HL-60/S4 treated with phorbol 12-myristate 13-acetate at 8.2 ng/mL for 4 days and 3 days (cell line): ENCODE data around the gene KIAA1217.

Experiments
- in situ Hi-C: fragments of 300-500 bp; cut with MboI; formaldehyde crosslinking; loops from 2 replicates; pipeline ENCODE4 v1.15.0; 2022; ENCODE audit warnings: low sequenced_read_pairs

The KIAA1217 gene, protein sequence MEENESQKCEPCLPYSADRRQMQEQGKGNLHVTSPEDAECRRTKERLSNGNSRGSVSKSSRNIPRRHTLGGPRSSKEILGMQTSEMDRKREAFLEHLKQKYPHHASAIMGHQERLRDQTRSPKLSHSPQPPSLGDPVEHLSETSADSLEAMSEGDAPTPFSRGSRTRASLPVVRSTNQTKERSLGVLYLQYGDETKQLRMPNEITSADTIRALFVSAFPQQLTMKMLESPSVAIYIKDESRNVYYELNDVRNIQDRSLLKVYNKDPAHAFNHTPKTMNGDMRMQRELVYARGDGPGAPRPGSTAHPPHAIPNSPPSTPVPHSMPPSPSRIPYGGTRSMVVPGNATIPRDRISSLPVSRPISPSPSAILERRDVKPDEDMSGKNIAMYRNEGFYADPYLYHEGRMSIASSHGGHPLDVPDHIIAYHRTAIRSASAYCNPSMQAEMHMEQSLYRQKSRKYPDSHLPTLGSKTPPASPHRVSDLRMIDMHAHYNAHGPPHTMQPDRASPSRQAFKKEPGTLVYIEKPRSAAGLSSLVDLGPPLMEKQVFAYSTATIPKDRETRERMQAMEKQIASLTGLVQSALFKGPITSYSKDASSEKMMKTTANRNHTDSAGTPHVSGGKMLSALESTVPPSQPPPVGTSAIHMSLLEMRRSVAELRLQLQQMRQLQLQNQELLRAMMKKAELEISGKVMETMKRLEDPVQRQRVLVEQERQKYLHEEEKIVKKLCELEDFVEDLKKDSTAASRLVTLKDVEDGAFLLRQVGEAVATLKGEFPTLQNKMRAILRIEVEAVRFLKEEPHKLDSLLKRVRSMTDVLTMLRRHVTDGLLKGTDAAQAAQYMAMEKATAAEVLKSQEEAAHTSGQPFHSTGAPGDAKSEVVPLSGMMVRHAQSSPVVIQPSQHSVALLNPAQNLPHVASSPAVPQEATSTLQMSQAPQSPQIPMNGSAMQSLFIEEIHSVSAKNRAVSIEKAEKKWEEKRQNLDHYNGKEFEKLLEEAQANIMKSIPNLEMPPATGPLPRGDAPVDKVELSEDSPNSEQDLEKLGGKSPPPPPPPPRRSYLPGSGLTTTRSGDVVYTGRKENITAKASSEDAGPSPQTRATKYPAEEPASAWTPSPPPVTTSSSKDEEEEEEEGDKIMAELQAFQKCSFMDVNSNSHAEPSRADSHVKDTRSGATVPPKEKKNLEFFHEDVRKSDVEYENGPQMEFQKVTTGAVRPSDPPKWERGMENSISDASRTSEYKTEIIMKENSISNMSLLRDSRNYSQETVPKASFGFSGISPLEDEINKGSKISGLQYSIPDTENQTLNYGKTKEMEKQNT (N-terminal part only)

GRCh38 chr10:24208661-24209431 lies at the start of gene KIAA1217:
TSS of gene KIAA1217 (plus strand) at chr10:24209138. CDS start at chr10:24209194, 56 bp downstream.
- in situ Hi-C loops: no loop called here

DNA sequence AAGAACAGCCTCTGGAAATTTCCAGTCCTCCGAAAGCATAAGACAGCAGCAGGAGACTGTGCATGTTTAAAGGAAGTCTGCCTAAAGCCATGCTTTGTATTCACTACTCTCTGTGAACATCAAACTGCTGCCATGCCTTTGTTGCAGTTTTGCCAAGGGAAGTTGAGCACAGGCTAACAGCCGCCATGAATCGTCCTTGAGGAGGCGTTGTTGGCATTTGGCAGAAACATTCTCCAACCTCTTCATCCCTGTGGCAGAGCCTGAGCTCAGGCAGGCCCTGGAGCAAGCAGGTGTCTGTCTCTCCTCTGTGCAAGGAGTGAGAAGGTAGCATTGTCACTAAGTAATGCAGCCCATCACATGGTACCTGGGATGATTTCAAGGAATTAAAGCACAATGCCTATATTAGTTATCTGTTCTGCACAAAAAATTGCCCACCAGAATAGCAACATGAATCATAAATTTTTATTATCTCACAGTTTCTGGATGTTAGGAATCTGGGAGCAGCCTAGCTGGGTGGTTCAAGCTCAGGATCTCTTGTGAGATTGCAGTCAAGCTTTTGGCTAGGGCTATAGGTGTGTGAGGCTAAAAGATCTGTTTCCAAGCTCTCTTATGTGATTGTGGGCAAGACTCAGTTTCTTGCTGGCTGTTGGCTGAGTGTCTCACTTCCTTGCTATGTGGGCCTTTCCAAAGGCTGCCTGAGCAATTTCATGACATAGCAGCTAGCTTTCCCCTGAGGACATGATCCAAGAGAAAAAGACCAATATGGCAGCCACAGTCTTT lies 46.5 kb upstream of the KIAA1217 start:
- in situ Hi-C loops: no loop called here

DNA sequence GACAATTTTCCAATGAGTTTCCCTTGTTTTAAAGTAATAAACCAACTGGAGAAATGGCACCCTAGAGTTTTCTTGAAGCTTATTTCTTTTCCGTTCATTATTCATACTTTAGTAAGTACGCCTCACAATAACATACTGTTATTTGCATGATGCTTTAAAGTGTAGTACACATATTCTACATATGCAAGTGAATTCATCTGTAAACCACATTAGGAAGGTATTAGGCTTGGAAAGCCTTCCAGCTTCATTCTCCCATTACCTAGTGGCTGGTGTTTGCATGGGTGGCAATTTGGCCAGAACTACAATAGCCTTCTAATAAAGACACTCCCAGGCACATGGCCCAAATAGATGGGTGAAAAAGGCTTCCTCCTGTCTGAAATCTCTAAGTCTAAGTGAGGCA lies 45.5 kb upstream of the KIAA1217 start:
- in situ Hi-C loops: no loop called here

GRCh38 chr10:24168258-24169170 lies 40.4 kb upstream of the KIAA1217 start:
- in situ Hi-C loops: no loop called here

DNA sequence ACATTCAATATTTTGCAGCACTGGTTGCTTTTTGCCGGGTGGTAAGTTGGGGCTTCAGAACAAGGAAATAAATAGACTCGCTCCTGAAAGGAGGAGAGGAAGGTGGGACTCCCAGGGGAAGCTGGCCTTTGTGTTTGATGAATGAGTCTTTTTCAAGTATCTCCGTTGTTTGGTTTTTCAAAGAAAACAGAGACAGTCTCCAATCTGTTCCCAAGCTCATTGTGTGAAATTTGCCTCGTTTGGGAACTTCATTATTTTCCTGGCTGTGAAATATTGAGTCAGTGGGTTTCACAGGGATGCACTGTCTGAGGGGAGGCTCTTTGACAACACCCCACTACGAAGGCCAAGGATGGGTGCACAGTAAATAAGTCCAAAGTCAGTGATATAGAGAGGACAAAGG lies 38.7 kb upstream of the KIAA1217 start:
- in situ Hi-C loops: no loop called here

- in situ Hi-C loops: no loop called here
Measured at GRCh38 chr10:24172909-24173308, 36.0 kb upstream of the KIAA1217 start.

GRCh38 chr10:24174014-24174413 lies 34.9 kb upstream of the KIAA1217 start:
- in situ Hi-C loops: no loop called here

DNA sequence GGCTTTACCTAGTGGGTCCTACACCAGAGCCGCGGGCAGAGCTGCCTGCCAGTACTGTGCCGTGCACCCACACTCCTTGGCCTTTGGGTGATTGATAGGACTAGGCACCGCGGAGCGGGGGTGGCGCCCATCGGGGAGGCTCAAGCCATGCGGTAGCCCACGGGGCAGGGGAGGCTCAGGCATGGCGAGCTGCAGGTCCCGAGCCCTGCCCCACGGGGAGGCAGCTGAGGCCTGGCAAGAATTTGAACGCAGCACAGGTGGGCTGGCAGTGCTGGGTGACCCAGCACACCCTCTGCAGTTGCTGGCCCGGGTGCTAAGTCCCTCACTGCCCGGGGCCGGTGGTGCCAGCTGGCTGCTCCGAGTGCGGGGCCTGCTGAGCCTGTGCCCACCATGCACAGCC lies 32.3 kb upstream of the KIAA1217 start:
- in situ Hi-C loops: no loop called here

- in situ Hi-C loops: no loop called here
Measured at GRCh38 chr10:24177636-24178035, 31.3 kb upstream of the KIAA1217 start.

GRCh38 chr10:24180891-24181290 lies 28.0 kb upstream of the KIAA1217 start:
- in situ Hi-C loops: no loop called here

- in situ Hi-C loops: no loop called here
Measured at GRCh38 chr10:24184455-24184854, 24.5 kb upstream of the KIAA1217 start.

- in situ Hi-C loops: no loop called here
Measured at GRCh38 chr10:24193330-24193729, 15.6 kb upstream of the KIAA1217 start.

- in situ Hi-C loops: no loop called here
Measured at GRCh38 chr10:24197263-24197662, 11.7 kb upstream of the KIAA1217 start.

DNA sequence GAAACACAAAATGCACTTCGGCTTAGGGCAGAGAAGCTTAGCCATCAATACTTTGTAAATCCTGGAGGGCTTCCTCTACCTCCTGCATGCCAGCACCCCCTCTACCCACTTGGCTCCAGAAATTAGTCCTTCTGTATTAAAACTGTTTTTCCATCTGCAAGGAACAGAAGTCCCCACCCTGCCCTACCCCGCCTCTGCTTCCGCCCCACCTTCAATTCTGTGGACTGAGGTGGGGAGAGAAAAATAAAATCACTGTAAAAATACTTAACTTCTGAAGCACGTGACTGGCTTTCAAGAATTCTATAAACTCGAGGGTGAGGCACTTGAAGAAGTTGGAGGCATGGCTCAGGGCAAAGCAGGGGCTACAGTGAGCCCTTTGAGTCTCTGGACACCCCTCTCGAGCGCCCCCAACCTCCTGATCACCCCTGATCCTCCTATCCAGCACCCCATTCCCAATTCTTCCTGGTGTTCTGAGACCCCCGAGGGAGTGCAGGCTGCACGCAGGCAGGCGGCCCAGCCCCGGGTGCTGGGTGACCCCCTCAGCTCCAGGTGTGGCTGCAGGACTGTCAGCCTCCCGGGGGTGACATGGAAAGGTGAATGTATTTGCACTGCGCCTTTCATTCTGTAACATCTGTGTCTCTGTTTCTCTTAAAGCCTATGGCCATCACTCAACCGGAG lies 7.3 kb upstream of the KIAA1217 start:
- in situ Hi-C loops: no loop called here

- in situ Hi-C loops: no loop called here
Measured at GRCh38 chr10:24202181-24202570, 6.8 kb upstream of the KIAA1217 start.

DNA sequence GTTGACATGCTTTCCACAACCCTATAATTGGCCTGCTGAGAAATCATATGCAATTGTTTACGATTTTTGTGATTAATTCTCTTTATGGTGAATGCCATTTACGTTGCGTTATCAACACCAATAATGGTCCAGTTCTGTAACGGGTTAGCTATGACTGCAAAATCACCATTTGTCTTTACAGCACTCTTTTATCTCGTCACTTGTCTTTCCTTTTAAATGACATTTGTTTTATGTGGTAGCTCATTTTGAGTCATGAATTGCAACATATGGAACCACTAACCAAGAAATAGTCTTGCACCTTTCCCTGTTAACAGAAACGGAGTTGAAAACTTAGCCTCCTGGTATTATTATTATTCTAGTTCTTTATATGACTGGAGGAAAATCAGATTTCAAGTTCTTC lies 3.1 kb upstream of the KIAA1217 start:
- in situ Hi-C loops: no loop called here

GRCh38 chr10:24206334-24206733 lies 2.6 kb upstream of the KIAA1217 start:
- in situ Hi-C loops: no loop called here

DNA sequence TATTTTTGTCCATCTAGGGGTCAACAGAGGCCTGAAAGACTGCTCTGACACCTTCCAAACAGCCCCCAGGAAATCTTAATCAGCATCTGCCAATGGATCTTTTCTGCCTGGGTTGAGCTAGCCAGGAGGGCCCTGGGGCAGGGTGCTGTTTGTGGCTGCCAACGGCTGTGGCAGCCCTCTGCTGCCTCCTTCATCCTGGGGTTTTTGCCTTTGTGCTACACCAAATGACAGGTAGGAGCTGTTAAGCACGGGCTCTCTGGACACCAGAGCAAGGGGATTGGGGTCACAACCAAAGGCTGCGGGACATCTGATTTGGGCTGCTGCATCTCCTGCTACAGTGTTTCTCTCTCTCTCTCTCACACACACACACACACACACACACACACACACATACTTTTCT lies 2.0 kb upstream of the KIAA1217 start:
- in situ Hi-C loops: no loop called here
